Measurements from ENCODE around the gene PKMYT1.

The PKMYT1 gene

GRCh38 chr16:3000540-3000939 lies 20.3 kb upstream of the PKMYT1 start:
- DNase-seq (ENCODE audit: low read depth in 3 of 3, low spot score in 1 of 3), result no peak

- DNase-seq (ENCODE audit: low read depth in 3 of 3, low spot score in 1 of 3), result no peak
Observed at GRCh38 chr16:2999929-3000328, 19.7 kb upstream of the PKMYT1 start.

- DNase-seq (ENCODE audit: low read depth in 3 of 3, low spot score in 1 of 3), result no peak
Observed at GRCh38 chr16:2996298-2996697, 16.1 kb upstream of the PKMYT1 start.

GRCh38 chr16:2992383-2993081 lies 12.3 kb upstream of the PKMYT1 start:
- no peak for DNase-seq (ENCODE audit: low read depth in 3 of 3, low spot score in 1 of 3)

- no peak for DNase-seq (ENCODE audit: low read depth in 3 of 3, low spot score in 1 of 3)
Observed at GRCh38 chr16:2991566-2992261, 11.5 kb upstream of the PKMYT1 start.

GRCh38 chr16:2990891-2991290 lies 10.6 kb upstream of the PKMYT1 start:
- DNase-seq (ENCODE audit: low read depth in 3 of 3, low spot score in 1 of 3), result no peak

GRCh38 chr16:2988590-2989099 lies 8.4 kb upstream of the PKMYT1 start:
- DNase-seq (ENCODE audit: low read depth in 3 of 3, low spot score in 1 of 3), result no peak

- no peak for DNase-seq (ENCODE audit: low read depth in 3 of 3, low spot score in 1 of 3)
Observed at GRCh38 chr16:2987833-2988232, 7.6 kb upstream of the PKMYT1 start.

GRCh38 chr16:2987286-2987685 lies 7.0 kb upstream of the PKMYT1 start:
- DNase-seq (ENCODE audit: low read depth in 3 of 3, low spot score in 1 of 3), result no peak

- DNase-seq (ENCODE audit: low read depth in 3 of 3, low spot score in 1 of 3), result no peak
Observed at GRCh38 chr16:2986623-2987188, 6.5 kb upstream of the PKMYT1 start.

- no peak for DNase-seq (ENCODE audit: low read depth in 3 of 3, low spot score in 1 of 3)
Observed at GRCh38 chr16:2985893-2986355, 5.7 kb upstream of the PKMYT1 start.

- no peak for DNase-seq (ENCODE audit: low read depth in 3 of 3, low spot score in 1 of 3)
Observed at GRCh38 chr16:2985462-2985861, 5.2 kb upstream of the PKMYT1 start.

GRCh38 chr16:2983706-2984136 lies 3.5 kb upstream of the PKMYT1 start:
- peak in 1 of 3 donors; percentile 68 for DNase-seq (ENCODE audit: low read depth in 3 of 3, low spot score in 1 of 3)

GRCh38 chr16:2982402-2982801 lies 2.2 kb upstream of the PKMYT1 start:
- DNase-seq (ENCODE audit: low read depth in 3 of 3, low spot score in 1 of 3), result no peak

- DNase-seq (ENCODE audit: low read depth in 3 of 3, low spot score in 1 of 3), result no peak
Observed at GRCh38 chr16:2981899-2982250, 1.6 kb upstream of the PKMYT1 start.

- DNase-seq (ENCODE audit: low read depth in 3 of 3, low spot score in 1 of 3), result no peak
Observed at GRCh38 chr16:2981177-2981898, 1.1 kb upstream of the PKMYT1 start.

GRCh38 chr16:2979669-2980226 lies 498 bp downstream of the PKMYT1 start:
- DNase-seq (ENCODE audit: low read depth in 3 of 3, low spot score in 1 of 3), result no peak

- DNase-seq (ENCODE audit: low read depth in 3 of 3, low spot score in 1 of 3), result no peak
Observed at GRCh38 chr16:2977440-2977839, 2.8 kb downstream of the PKMYT1 start.

GRCh38 chr16:2976673-2977072 lies 3.6 kb downstream of the PKMYT1 start:
- DNase-seq (ENCODE audit: low read depth in 3 of 3, low spot score in 1 of 3), result no peak

- no peak for DNase-seq (ENCODE audit: low read depth in 3 of 3, low spot score in 1 of 3)
Observed at GRCh38 chr16:2976201-2976600, 4.0 kb downstream of the PKMYT1 start.

- DNase-seq (ENCODE audit: low read depth in 3 of 3, low spot score in 1 of 3), result no peak
Observed at GRCh38 chr16:2975161-2975795, 5.0 kb downstream of the PKMYT1 start.

All from stimulated activated CD4-positive, alpha-beta T cell treated with anti-CD3 and anti-CD28 coated beads, TNF-alpha, amount 100 ng/mL, for 1 hour (primary cell).